Endothelial cell of umbilical vein (primary cell): ENCODE results near the gene PDE8B. TPM values are rescaled to one million over a fixed set of nuclear protein-coding genes. Genes with fewer than 3 reads are reported as not detected.

Experiments used
- BruUV-seq: library from RNA; stranded (reverse); fragments of 400-500 nt; replicated peaks from 2 replicates; lab custom pipeline; 2021; lab: Mats Ljungman, UMichigan
- CTCF ChIA-PET: fragments of 300-600, 350-600 bp; sonication (Branson Sonifier 250); formaldehyde crosslinking; loops from one replicate; lab custom pipeline; 2021; ENCODE audit warnings: antibody characterized with exemption, inconsistent platforms; lab: Charles Lee
- POLR2A ChIA-PET: fragments of 300-600, 350-600 bp; sonication (Branson Sonifier 250); formaldehyde crosslinking; loops from one replicate; lab custom pipeline; 2021; ENCODE audit warnings: antibody characterized with exemption, inconsistent platforms; lab: Charles Lee
- DNase-seq: peaks from one replicate; pipeline ENCODE4 v3.0.0-alpha.2; 2011; ENCODE audit warnings: low read depth, low spot score
- FAIRE-seq: peaks from 2 replicates; lab custom pipeline; 2011; peaks lifted over from hg19 to GRCh38; lab: Jason Lieb, UNC
- H2AFZ ChIP-seq: 2 replicates; pipeline ENCODE4 v1.6.0; 2012; ENCODE audit warnings: low read depth, low read length, control low read depth, inconsistent platforms
- H3K27ac ChIP-seq: 2 replicates; pipeline ENCODE4 v1.5.1; 2011; ENCODE audit warnings: low read depth, mild to moderate bottlenecking, control low read depth, low read length, moderate library complexity; ENCODE audit not compliant: insufficient read depth
- H3K27me3 ChIP-seq, 2 experiments: 2 replicates each; pipeline versions ENCODE4 v1.6.0 to v1.6.1; 2011; ENCODE audit warnings: low read length in 2 of 2, mixed read lengths in 1 of 2; ENCODE audit not compliant: control insufficient read depth in 2 of 2, insufficient read depth in 2 of 2
- H3K36me3 ChIP-seq, 2 experiments: 2 replicates in 1 of 2; 3 replicates in 1 of 2; pipeline ENCODE4 v1.5.1; 2011; ENCODE audit warnings: low read length in 2 of 2, mild to moderate bottlenecking in 1 of 2, moderate library complexity in 1 of 2; ENCODE audit not compliant: control insufficient read depth in 2 of 2, insufficient read depth in 2 of 2; ENCODE audit errors: extremely low read depth in 1 of 2
- H3K4me1 ChIP-seq: 3 replicates; pipeline ENCODE4 v1.5.1; 2011; ENCODE audit warnings: mild to moderate bottlenecking, low read length; ENCODE audit not compliant: control insufficient read depth, insufficient read depth; ENCODE audit errors: extremely low read depth
- H3K4me2 ChIP-seq: 2 replicates; pipeline ENCODE4 v1.6.1; 2011; ENCODE audit warnings: low read length, control low read depth, mixed read lengths; ENCODE audit not compliant: insufficient read depth
- H3K4me3 ChIP-seq, 3 experiments: fragments of 200-600 bp in 1 of 3; sonication (generic), shearing (Covaris generic) in 1 of 3; replicated peaks in 1 of 3; 2 replicates each; pipeline ENCODE4 v1.5.1; 2011 to 2016; ENCODE audit warnings: control low read depth in 3 of 3, low read length in 3 of 3, mild to moderate bottlenecking in 2 of 3, inconsistent platforms in 1 of 3, low read depth in 1 of 3, moderate library complexity in 1 of 3; ENCODE audit not compliant: insufficient read depth in 1 of 3
- H3K79me2 ChIP-seq: 2 replicates; pipeline ENCODE4 v1.6.0; 2012; ENCODE audit warnings: low read length, inconsistent platforms; ENCODE audit not compliant: control insufficient read depth, insufficient read depth
- H3K9ac ChIP-seq: replicated peaks from 2 replicates; pipeline ENCODE3; 2011; ENCODE audit warnings: low read length, control low read depth; ENCODE audit not compliant: insufficient read depth; ENCODE audit errors: extremely low read depth
- H3K9me1 ChIP-seq: replicated peaks from 3 replicates; pipeline ENCODE4 v1.6.0; 2011; ENCODE audit warnings: mild to moderate bottlenecking, low read length; ENCODE audit not compliant: control insufficient read depth, insufficient read depth; ENCODE audit errors: extremely low read depth
- H3K9me3 ChIP-seq: replicated peaks from 2 replicates; pipeline ENCODE4 v1.5.1; 2012; ENCODE audit warnings: low read length, inconsistent platforms; ENCODE audit not compliant: control insufficient read depth, insufficient read depth
- H4K20me1 ChIP-seq: replicated peaks from 2 replicates; pipeline ENCODE3; 2011; ENCODE audit warnings: mild to moderate bottlenecking, low read length; ENCODE audit not compliant: control insufficient read depth, insufficient read depth; ENCODE audit errors: extremely low read depth
- EZH2 ChIP-seq: IDR thresholded peaks from 2 replicates; pipeline ENCODE4 v1.6.1; 2012; ENCODE audit warnings: borderline replicate concordance, low read depth, mild to moderate bottlenecking, moderate library complexity, low read length, inconsistent platforms; ENCODE audit not compliant: severe bottlenecking
- FOS ChIP-seq: IDR thresholded peaks from 2 replicates; pipeline ENCODE4 v1.6.1; 2011; ENCODE audit warnings: mild to moderate bottlenecking, low read length, moderate library complexity, borderline replicate concordance; ENCODE audit not compliant: insufficient read depth
- GATA2 ChIP-seq: IDR thresholded peaks from 2 replicates; pipeline ENCODE4 v1.7.0; 2011; ENCODE audit warnings: low read depth, mild to moderate bottlenecking, moderate library complexity, mixed read lengths, low read length; ENCODE audit not compliant: insufficient read length, insufficient read depth
- JUN ChIP-seq: IDR thresholded peaks from 2 replicates; pipeline ENCODE4 v1.6.1; 2011; ENCODE audit warnings: borderline replicate concordance, low read depth; ENCODE audit not compliant: insufficient read length, insufficient read depth
- MYC ChIP-seq: IDR thresholded peaks from one replicate; pipeline ENCODE4 v1.6.1; 2011; ENCODE audit warnings: mild to moderate bottlenecking, low read depth, low read length
- POLR2A ChIP-seq: IDR thresholded peaks from 2 replicates; pipeline ENCODE4 v1.6.1; 2012; ENCODE audit warnings: low read depth, mild to moderate bottlenecking, control low read depth, low read length
- POLR2AphosphoS5 ChIP-seq: IDR thresholded peaks from 2 replicates; pipeline ENCODE4 v1.6.1; 2012; ENCODE audit warnings: low read depth, mild to moderate bottlenecking, control low read depth, low read length, moderate library complexity; ENCODE audit not compliant: insufficient read depth
- dilution Hi-C: fragments of 300-500 bp; cut with MboI; formaldehyde crosslinking; loops from one replicate; pipeline ENCODE4 v1.15.0; 2019; ENCODE audit warnings: low sequenced_read_pairs; ENCODE audit not compliant: extremely low pct_ligation_motif_present
- intact Hi-C: fragments of 100-400 bp; cut with micrococcal nuclease; formaldehyde crosslinking; loops from one replicate; pipeline ENCODE4 v1.10.0; 2022
- polyA plus RNA-seq, 4 experiments: library from polyadenylated mRNA; depleted of rRNA in 3 of 4; stranded (reverse) in 3 of 4; unstranded in 1 of 4; fragments of >200 nt; gene quantifications; 2 replicates each; pipeline versions ENCODE4 v1.2.1 to v1.2.3, GENCODE V29; 2011 to 2012; ENCODE audit warnings: missing spikeins in 1 of 4
- total RNA-seq: library from RNA; stranded (reverse); gene quantifications from 2 replicates; pipeline ENCODE4 v1.2.3, GENCODE V29; 2021
- TF ChIP-seq, protein P1 (sequence below): IDR thresholded peaks from 2 replicates; pipeline ENCODE4 v1.6.1; 2011; ENCODE audit not compliant: insufficient read depth, insufficient read length
- TF ChIP-seq, protein P2 (sequence below), 2 donors: IDR thresholded peaks; 1 replicate in 1 of 2; 2 replicates in 1 of 2; pipeline ENCODE4 v1.5.1; 2011; ENCODE audit warnings: low read length in 2 of 2, mild to moderate bottlenecking in 2 of 2, moderate library complexity in 2 of 2, control low read depth in 1 of 2, inconsistent platforms in 1 of 2, low read depth in 1 of 2; ENCODE audit not compliant: insufficient read depth in 1 of 2; ENCODE audit errors: extremely low read depth in 1 of 2

PDE8B gene
- total and polyA plus RNA-seq, 2 donors (not counting 3 experiments of a cell fraction or from before 2014, with no cell fraction given), result not detected

DNA sequence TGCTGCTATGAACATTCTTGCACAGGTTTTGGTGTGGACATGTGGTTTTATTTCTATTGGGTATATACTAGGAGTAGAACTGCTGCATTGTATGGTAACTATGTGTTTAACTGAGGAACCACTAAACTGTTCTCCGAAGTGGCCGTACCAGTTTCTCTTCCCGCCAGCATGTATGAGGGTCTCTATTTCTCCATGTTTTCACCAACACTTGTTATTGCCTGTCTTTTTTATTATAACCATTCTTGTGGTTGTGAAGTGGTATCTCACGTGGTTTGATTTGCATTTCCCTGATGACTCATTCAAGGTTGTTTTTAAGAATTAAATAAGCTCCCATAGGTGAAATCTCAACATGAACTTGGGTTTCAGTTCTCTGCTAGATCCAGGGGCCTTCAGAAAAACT lies 19.4 kb downstream of the PDE8B start:
- Histone ChIP-seq H4K20me1 (no peaks in the 10 kb centered on the region), H3K9me1 (no peaks in the 10 kb centered on the region), H3K36me3 (no peaks in the 10 kb centered on the region), H3K79me2 (no peaks in the 10 kb centered on the region), H3K9ac (no peak overlapping the region), H3K27me3 (peaks cover 5 to 17% of the 10 kb centered on the region in 2 experiments), H3K4me2 (no peak overlapping the region), H3K4me1 (no peaks in the 10 kb centered on the region), H2AFZ (no peak overlapping the region), H3K9me3 (no peaks in the 10 kb centered on the region), H3K4me3 (no peak overlapping the region), H3K27ac (no peak overlapping the region)
- intact Hi-C loops, result no loop called here
- DNase-seq (no peak), FAIRE-seq (no peak)
- ChIA-PET CTCF (no interaction called here), POLR2A (no interaction called here)
- no peak for TF ChIP-seq FOS
- no peak for TF ChIP-seq POLR2A
- TF ChIP-seq EZH2, result no peak
- TF ChIP-seq JUN, result no peak
- TF ChIP-seq, protein P1, sequence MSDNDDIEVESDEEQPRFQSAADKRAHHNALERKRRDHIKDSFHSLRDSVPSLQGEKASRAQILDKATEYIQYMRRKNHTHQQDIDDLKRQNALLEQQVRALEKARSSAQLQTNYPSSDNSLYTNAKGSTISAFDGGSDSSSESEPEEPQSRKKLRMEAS, result no peak
- TF ChIP-seq GATA2, result no peak
- TF ChIP-seq, protein P2, sequence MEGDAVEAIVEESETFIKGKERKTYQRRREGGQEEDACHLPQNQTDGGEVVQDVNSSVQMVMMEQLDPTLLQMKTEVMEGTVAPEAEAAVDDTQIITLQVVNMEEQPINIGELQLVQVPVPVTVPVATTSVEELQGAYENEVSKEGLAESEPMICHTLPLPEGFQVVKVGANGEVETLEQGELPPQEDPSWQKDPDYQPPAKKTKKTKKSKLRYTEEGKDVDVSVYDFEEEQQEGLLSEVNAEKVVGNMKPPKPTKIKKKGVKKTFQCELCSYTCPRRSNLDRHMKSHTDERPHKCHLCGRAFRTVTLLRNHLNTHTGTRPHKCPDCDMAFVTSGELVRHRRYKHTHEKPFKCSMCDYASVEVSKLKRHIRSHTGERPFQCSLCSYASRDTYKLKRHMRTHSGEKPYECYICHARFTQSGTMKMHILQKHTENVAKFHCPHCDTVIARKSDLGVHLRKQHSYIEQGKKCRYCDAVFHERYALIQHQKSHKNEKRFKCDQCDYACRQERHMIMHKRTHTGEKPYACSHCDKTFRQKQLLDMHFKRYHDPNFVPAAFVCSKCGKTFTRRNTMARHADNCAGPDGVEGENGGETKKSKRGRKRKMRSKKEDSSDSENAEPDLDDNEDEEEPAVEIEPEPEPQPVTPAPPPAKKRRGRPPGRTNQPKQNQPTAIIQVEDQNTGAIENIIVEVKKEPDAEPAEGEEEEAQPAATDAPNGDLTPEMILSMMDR (IDR thresholded peaks at IDR 0.05; ENCODE audit: extremely low read depth in 1 of 2, insufficient read depth in 1 of 2, low read depth in 1 of 2, low read length in 2 of 2), result no peak
- TF ChIP-seq POLR2AphosphoS5, result no peak
- TF ChIP-seq MYC, result no peak
- BruUV-seq, result no TSS peak
- dilution Hi-C loops, result no loop called here
